ENCODE data around the gene C17orf107. TPM values are rescaled to one million over a fixed set of nuclear protein-coding genes. Genes with fewer than 3 reads are reported as not detected.

The C17orf107 gene
- polyA plus RNA-seq, 1 of the 3 experiments (the other 2 are of a cell fraction), result 0.44 TPM

DNA sequence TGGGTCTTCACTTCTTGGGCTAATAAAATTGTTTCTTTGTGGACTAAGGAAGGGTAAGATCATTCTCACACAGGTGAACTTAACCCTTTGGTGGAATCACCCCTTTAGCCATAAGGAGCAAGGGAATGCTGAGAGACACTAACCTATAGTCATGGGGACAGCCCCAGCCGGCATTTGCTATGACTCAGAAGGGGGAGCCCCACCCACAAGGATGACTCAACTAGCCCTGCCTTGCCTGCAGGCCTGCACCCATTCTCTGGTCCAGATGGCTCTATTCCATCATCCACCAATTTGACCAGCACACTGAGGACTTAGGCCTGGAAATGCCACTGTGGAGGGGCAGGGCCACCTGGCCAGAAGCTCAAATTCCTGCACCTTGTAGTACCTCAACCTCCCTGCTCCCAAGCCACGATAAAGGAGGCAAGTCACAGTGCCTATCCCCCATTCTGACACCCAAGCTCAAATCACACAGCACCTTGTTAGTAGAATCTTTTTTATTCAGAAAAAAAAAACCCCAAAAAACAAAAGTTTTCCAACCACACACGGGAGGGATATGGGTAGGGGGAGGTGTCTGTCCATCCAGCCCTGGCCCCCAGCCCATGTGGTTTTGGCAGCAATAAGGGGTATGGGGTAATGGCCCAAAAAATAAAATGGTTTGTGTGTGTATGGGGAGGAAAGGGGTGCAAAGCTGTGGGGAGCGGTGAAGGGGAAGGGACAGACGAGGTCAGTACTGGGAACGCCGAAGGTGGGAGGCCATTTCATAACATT, 46.0 kb downstream of the C17orf107 start:
- no peak for DNase-seq
- H3K36me3 ChIP-seq (replicated peaks in 1 of 2; ENCODE audit: control insufficient read depth in 1 of 2, insufficient read depth in 2 of 2, low read length in 1 of 2), result peaks cover 37 to 40% of the 10 kb centered on the region in 2 experiments
- peak overlapping the region; percentile 79 to 99 for H3K4me3 ChIP-seq (ENCODE audit: low read depth in 2 of 2, low read length in 1 of 2)
- H3K4me1 ChIP-seq (ENCODE audit: control insufficient read depth in 1 of 2, insufficient read depth in 2 of 2, low read depth in 1 of 2, low read length in 1 of 2), result peaks cover 18 to 33% of the 10 kb centered on the region in 2 experiments
- H3K79me2 ChIP-seq (ENCODE audit: insufficient read depth), result peaks cover 81% of the 10 kb centered on the region
- CTCF ChIA-PET, result interaction anchor here (0.5 to 1.1 kb wide), 3 partner anchors 22 to 155 kb away, joined by 3 read pairs; partner anchors contain the start of gene SPAG7
- no peak overlapping the region for H2AFZ ChIP-seq (ENCODE audit: low read depth)
- peaks cover 45% of the 10 kb centered on the region for H4K20me1 ChIP-seq (ENCODE audit: insufficient read depth)
- no peaks in the 10 kb centered on the region for H3K27me3 ChIP-seq (ENCODE audit: insufficient read depth)
- no peaks in the 10 kb centered on the region for H3K9me2 ChIP-seq
- H3F3A ChIP-seq (replicated peaks; ENCODE audit: insufficient read depth), result peaks cover 75% of the 10 kb centered on the region
- TF ChIP-seq RXRA (IDR thresholded peaks at IDR 0.05; ENCODE audit: borderline replicate concordance, low read depth), result no peak
- no peak for TF ChIP-seq RAD21 (IDR thresholded peaks at IDR 0.05; ENCODE audit: low read length)
- TF ChIP-seq TAF1 (IDR thresholded peaks at IDR 0.05; ENCODE audit: borderline replicate concordance, low read depth, low read length), result peak; percentile 32; the same call in 1 of the 2 replicates
- TF ChIP-seq, protein P1, sequence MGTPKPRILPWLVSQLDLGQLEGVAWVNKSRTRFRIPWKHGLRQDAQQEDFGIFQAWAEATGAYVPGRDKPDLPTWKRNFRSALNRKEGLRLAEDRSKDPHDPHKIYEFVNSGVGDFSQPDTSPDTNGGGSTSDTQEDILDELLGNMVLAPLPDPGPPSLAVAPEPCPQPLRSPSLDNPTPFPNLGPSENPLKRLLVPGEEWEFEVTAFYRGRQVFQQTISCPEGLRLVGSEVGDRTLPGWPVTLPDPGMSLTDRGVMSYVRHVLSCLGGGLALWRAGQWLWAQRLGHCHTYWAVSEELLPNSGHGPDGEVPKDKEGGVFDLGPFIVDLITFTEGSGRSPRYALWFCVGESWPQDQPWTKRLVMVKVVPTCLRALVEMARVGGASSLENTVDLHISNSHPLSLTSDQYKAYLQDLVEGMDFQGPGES (IDR thresholded peaks at IDR 0.05; ENCODE audit: low read depth, low read length), result no peak
- peak; percentile 29 for TF ChIP-seq CHD2 (IDR thresholded peaks at IDR 0.05; ENCODE audit: low read length, partially characterized antibody)
- TF ChIP-seq FOXM1 (IDR thresholded peaks at IDR 0.05; ENCODE audit: low read depth), result no peak
- TF ChIP-seq TCF12 (IDR thresholded peaks at IDR 0.05), result peak; percentile 83
- TF ChIP-seq JUND (IDR thresholded peaks at IDR 0.05), result peak; percentile 95
- TF ChIP-seq NRF1 (IDR thresholded peaks at IDR 0.05; ENCODE audit: low read depth, low read length), result no peak
- TF ChIP-seq, protein P2, sequence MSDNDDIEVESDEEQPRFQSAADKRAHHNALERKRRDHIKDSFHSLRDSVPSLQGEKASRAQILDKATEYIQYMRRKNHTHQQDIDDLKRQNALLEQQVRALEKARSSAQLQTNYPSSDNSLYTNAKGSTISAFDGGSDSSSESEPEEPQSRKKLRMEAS (IDR thresholded peaks at IDR 0.05; ENCODE audit: low read depth), result peak; percentile 80
- TF ChIP-seq NFIC (IDR thresholded peaks at IDR 0.05; ENCODE audit: borderline replicate concordance), result peak; percentile 52
- TF ChIP-seq SMC3 (IDR thresholded peaks at IDR 0.05; ENCODE audit: low read depth, low read length), result no peak
- TF ChIP-seq, protein P3, sequence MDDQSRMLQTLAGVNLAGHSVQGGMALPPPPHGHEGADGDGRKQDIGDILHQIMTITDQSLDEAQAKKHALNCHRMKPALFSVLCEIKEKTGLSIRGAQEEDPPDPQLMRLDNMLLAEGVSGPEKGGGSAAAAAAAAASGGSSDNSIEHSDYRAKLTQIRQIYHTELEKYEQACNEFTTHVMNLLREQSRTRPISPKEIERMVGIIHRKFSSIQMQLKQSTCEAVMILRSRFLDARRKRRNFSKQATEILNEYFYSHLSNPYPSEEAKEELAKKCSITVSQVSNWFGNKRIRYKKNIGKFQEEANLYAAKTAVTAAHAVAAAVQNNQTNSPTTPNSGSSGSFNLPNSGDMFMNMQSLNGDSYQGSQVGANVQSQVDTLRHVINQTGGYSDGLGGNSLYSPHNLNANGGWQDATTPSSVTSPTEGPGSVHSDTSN (IDR thresholded peaks at IDR 0.05), result peak; percentile 64
- TF ChIP-seq, protein P4, sequence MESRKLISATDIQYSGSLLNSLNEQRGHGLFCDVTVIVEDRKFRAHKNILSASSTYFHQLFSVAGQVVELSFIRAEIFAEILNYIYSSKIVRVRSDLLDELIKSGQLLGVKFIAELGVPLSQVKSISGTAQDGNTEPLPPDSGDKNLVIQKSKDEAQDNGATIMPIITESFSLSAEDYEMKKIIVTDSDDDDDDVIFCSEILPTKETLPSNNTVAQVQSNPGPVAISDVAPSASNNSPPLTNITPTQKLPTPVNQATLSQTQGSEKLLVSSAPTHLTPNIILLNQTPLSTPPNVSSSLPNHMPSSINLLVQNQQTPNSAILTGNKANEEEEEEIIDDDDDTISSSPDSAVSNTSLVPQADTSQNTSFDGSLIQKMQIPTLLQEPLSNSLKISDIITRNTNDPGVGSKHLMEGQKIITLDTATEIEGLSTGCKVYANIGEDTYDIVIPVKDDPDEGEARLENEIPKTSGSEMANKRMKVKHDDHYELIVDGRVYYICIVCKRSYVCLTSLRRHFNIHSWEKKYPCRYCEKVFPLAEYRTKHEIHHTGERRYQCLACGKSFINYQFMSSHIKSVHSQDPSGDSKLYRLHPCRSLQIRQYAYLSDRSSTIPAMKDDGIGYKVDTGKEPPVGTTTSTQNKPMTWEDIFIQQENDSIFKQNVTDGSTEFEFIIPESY (IDR thresholded peaks at IDR 0.05; ENCODE audit: borderline replicate concordance, low read depth), result 0 out of 2 replicates have a peak, but pooled peaks have one; percentile 35
- peak; percentile 37; the same call in 1 of the 2 replicates for TF ChIP-seq GABPA (IDR thresholded peaks at IDR 0.05; ENCODE audit: low read depth)
- peak; percentile 98 for TF ChIP-seq FOSL2 (IDR thresholded peaks at IDR 0.05; ENCODE audit: borderline replicate concordance, low read depth)
- peak in 1 of 2 experiments; percentile 25; a peak in 1 of 4 replicates for TF ChIP-seq EP300 (IDR thresholded peaks at IDR 0.05; ENCODE audit: borderline replicate concordance in 1 of 2, low read depth in 1 of 2, low read length in 1 of 2)
- TF ChIP-seq, protein P5, sequence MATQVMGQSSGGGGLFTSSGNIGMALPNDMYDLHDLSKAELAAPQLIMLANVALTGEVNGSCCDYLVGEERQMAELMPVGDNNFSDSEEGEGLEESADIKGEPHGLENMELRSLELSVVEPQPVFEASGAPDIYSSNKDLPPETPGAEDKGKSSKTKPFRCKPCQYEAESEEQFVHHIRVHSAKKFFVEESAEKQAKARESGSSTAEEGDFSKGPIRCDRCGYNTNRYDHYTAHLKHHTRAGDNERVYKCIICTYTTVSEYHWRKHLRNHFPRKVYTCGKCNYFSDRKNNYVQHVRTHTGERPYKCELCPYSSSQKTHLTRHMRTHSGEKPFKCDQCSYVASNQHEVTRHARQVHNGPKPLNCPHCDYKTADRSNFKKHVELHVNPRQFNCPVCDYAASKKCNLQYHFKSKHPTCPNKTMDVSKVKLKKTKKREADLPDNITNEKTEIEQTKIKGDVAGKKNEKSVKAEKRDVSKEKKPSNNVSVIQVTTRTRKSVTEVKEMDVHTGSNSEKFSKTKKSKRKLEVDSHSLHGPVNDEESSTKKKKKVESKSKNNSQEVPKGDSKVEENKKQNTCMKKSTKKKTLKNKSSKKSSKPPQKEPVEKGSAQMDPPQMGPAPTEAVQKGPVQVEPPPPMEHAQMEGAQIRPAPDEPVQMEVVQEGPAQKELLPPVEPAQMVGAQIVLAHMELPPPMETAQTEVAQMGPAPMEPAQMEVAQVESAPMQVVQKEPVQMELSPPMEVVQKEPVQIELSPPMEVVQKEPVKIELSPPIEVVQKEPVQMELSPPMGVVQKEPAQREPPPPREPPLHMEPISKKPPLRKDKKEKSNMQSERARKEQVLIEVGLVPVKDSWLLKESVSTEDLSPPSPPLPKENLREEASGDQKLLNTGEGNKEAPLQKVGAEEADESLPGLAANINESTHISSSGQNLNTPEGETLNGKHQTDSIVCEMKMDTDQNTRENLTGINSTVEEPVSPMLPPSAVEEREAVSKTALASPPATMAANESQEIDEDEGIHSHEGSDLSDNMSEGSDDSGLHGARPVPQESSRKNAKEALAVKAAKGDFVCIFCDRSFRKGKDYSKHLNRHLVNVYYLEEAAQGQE (IDR thresholded peaks at IDR 0.05; ENCODE audit: low read depth, low read length), result peak; percentile 25; the same call in 1 of the 2 replicates
- TF ChIP-seq SIN3A (IDR thresholded peaks at IDR 0.05; ENCODE audit: borderline replicate concordance, low read depth, low read length), result peak; percentile 60; the same call in 1 of the 2 replicates
- TF ChIP-seq YY1 (IDR thresholded peaks at IDR 0.05; ENCODE audit: low read depth), result peak; percentile 41; the same call in 1 of the 2 replicates
- H3K27ac ChIP-seq (ENCODE audit: low read depth in 2 of 2, low read length in 1 of 2), result peak overlapping the region; percentile 63 to 97
- 42% methylated on average over 7 of the region's 7 CpGs for WGBS (ENCODE audit: low lambda C conversion rate)
- H3K4me2 ChIP-seq, result peak overlapping the region; percentile 98
- POLR2A ChIA-PET, result interaction anchor here (0.6 to 4.3 kb wide), 3 partner anchors 18 to 25 kb away, joined by 3 to 32 read pairs (median 3); partner anchors contain the start of gene SPAG7
- peak overlapping the region; percentile 41; the same call in 1 of the 2 replicates for H3K9ac ChIP-seq
- no peaks in the 10 kb centered on the region for H3K9me3 ChIP-seq
